Measurements from ENCODE around the gene ERN2. TPM values are rescaled to one million over a fixed set of nuclear protein-coding genes. Genes with fewer than 3 reads are reported as not detected.

The ERN2 gene
- total RNA-seq, 6 experiments from 2014 or later: not detected

GRCh38 chr16:23682181-23682580, 30.8 kb downstream of the ERN2 start:
- peaks cover 48% of the 10 kb centered on the region for H3K4me1 Mint-ChIP-seq (ENCODE audit: low read depth)
- TF ChIP-seq CTCF (IDR thresholded peaks at IDR 0.05): no peak
- H3K36me3 Mint-ChIP-seq (ENCODE audit: low read depth): peaks cover 32% of the 10 kb centered on the region
- peak overlapping the region; percentile 10; the same call in 1 of the 2 replicates for H3K4me3 Mint-ChIP-seq
- DNase-seq: no peak
- peaks cover 6% of the 10 kb centered on the region; the same call in 1 of the 2 replicates for H3K27me3 Mint-ChIP-seq (ENCODE audit: insufficient read depth)
- no peaks in the 10 kb centered on the region for H3K9me3 Mint-ChIP-seq
- no peak overlapping the region for H3K27ac Mint-ChIP-seq

GRCh38 chr16:23679986-23680336, 33.1 kb downstream of the ERN2 start:
- no peak for DNase-seq
- Mint-ChIP-seq H3K4me3 (peak overlapping the region; percentile 95), H3K27ac (peak overlapping the region; percentile 91), H3K36me3 (ENCODE audit: low read depth) (peaks cover 29% of the 10 kb centered on the region), H3K9me3 (no peaks in the 10 kb centered on the region), H3K4me1 (ENCODE audit: low read depth) (peaks cover 56% of the 10 kb centered on the region), H3K27me3 (ENCODE audit: insufficient read depth) (peaks cover 6% of the 10 kb centered on the region; the same call in 1 of the 2 replicates)
- no peak for TF ChIP-seq CTCF (IDR thresholded peaks at IDR 0.05)

GRCh38 chr16:23679274-23679985, 33.6 kb downstream of the ERN2 start:
- peak overlapping the region; percentile 91 for H3K27ac Mint-ChIP-seq
- DNase-seq: no peak
- peaks cover 29% of the 10 kb centered on the region for H3K36me3 Mint-ChIP-seq (ENCODE audit: low read depth)
- H3K27me3 Mint-ChIP-seq (ENCODE audit: insufficient read depth): peaks cover 6% of the 10 kb centered on the region; the same call in 1 of the 2 replicates
- H3K4me3 Mint-ChIP-seq: peak overlapping the region; percentile 95
- no peaks in the 10 kb centered on the region for H3K9me3 Mint-ChIP-seq
- H3K4me1 Mint-ChIP-seq (ENCODE audit: low read depth): peaks cover 56% of the 10 kb centered on the region
- no peak for TF ChIP-seq CTCF (IDR thresholded peaks at IDR 0.05)

- H3K27me3 Mint-ChIP-seq (ENCODE audit: insufficient read depth): peaks cover 6% of the 10 kb centered on the region; the same call in 1 of the 2 replicates
- H3K4me3 Mint-ChIP-seq: peak within 1 kb of the TSS; percentile 95
- peak; percentile 59 for TF ChIP-seq CTCF (IDR thresholded peaks at IDR 0.05)
Measured at GRCh38 chr16:23678430-23679273, 34.4 kb downstream of the ERN2 start, which contains the start of gene PLK1. TSS of gene PLK1 (plus strand) at chr16:23678889. CDS start at chr16:23678933, 44 bp downstream.

GRCh38 chr16:23676924-23677480, 36.0 kb downstream of the ERN2 start:
- Mint-ChIP-seq H3K27me3 (ENCODE audit: insufficient read depth) (peaks cover 6% of the 10 kb centered on the region; the same call in 1 of the 2 replicates), H3K9me3 (no peaks in the 10 kb centered on the region), H3K36me3 (ENCODE audit: low read depth) (peaks cover 22% of the 10 kb centered on the region), H3K4me3 (no peak overlapping the region; the same call in 1 of the 2 replicates), H3K27ac (peak overlapping the region; percentile 87), H3K4me1 (ENCODE audit: low read depth) (peaks cover 51% of the 10 kb centered on the region)
- TF ChIP-seq CTCF (IDR thresholded peaks at IDR 0.05): no peak
- DNase-seq: no peak

More at GRCh38 chr16:23678430-23679273, 34.4 kb downstream of the ERN2 start, which contains the start of gene PLK1:
- Mint-ChIP-seq H3K9me3 (no peaks in the 10 kb centered on the region), H3K36me3 (ENCODE audit: low read depth) (peaks cover 26% of the 10 kb centered on the region), H3K4me1 (ENCODE audit: low read depth) (peaks cover 56% of the 10 kb centered on the region), H3K27ac (peak within 1 kb of the TSS; percentile 91)
- DNase-seq: peak; percentile 82

Data from HFFc6 (cell line).